Measurements from ENCODE around the gene SP1.

SP1 gene

GRCh38 chr12:53424626-53425514 is 44.9 kb downstream of the SP1 start:
- Histone ChIP-seq H3K4me1 (ENCODE audit: insufficient read depth, low read length, severe bottlenecking) (peaks cover 10% of the 10 kb centered on the region), H3K27ac (ENCODE audit: low read depth, low read length, poor library complexity, severe bottlenecking) (no peak overlapping the region), H3K36me3 (ENCODE audit: insufficient read depth, low read length) (no peaks in the 10 kb centered on the region), H3K9me3 (ENCODE audit: low read length) (no peaks in the 10 kb centered on the region), H3K79me2 (ENCODE audit: insufficient read depth, low read length) (no peaks in the 10 kb centered on the region), H4K20me1 (ENCODE audit: insufficient read depth, low read length) (no peaks in the 10 kb centered on the region), H3K9ac (ENCODE audit: low read length) (no peak overlapping the region), H3K9me2 (ENCODE audit: low read depth, low read length) (no peaks in the 10 kb centered on the region), H3K27me3 (ENCODE audit: insufficient read depth, low read length) (no peaks in the 10 kb centered on the region), H2AFZ (ENCODE audit: low read length) (no peak overlapping the region), H3K4me3 (ENCODE audit: low read depth, low read length, poor library complexity, severe bottlenecking) (no peak overlapping the region), H3K4me2 (ENCODE audit: low read length) (no peak overlapping the region), H3F3A (ENCODE audit: insufficient read depth, low read length) (no peaks in the 10 kb centered on the region)
- no peak for TF ChIP-seq EZH2 (IDR thresholded peaks at IDR 0.05; ENCODE audit: borderline replicate concordance, low read length)

GRCh38 chr12:53425515-53426150 is 45.7 kb downstream of the SP1 start:
- Histone ChIP-seq H3K36me3 (ENCODE audit: insufficient read depth, low read length) (no peaks in the 10 kb centered on the region), H4K20me1 (ENCODE audit: insufficient read depth, low read length) (no peaks in the 10 kb centered on the region), H3K9me2 (ENCODE audit: low read depth, low read length) (no peaks in the 10 kb centered on the region), H3K9me3 (ENCODE audit: low read length) (no peaks in the 10 kb centered on the region), H3F3A (ENCODE audit: insufficient read depth, low read length) (no peaks in the 10 kb centered on the region), H3K27me3 (ENCODE audit: insufficient read depth, low read length) (no peaks in the 10 kb centered on the region), H3K27ac (ENCODE audit: low read depth, low read length, poor library complexity, severe bottlenecking) (no peak overlapping the region), H3K4me2 (ENCODE audit: low read length) (no peak overlapping the region), H2AFZ (ENCODE audit: low read length) (no peak overlapping the region), H3K9ac (ENCODE audit: low read length) (no peak overlapping the region), H3K4me3 (ENCODE audit: low read depth, low read length, poor library complexity, severe bottlenecking) (no peak overlapping the region), H3K79me2 (ENCODE audit: insufficient read depth, low read length) (no peaks in the 10 kb centered on the region), H3K4me1 (ENCODE audit: insufficient read depth, low read length, severe bottlenecking) (peaks cover 9% of the 10 kb centered on the region)
- TF ChIP-seq CTCF (IDR thresholded peaks at IDR 0.05; ENCODE audit: low read length), result no peak
- no peak for TF ChIP-seq EZH2 (IDR thresholded peaks at IDR 0.05; ENCODE audit: borderline replicate concordance, low read length)

GRCh38 chr12:53427905-53428594 is 48.1 kb downstream of the SP1 start:
- H3K27me3 ChIP-seq (ENCODE audit: insufficient read depth, low read length), result no peaks in the 10 kb centered on the region
- H3K9me2 ChIP-seq (ENCODE audit: low read depth, low read length), result no peaks in the 10 kb centered on the region
- no peak for TF ChIP-seq EZH2 (IDR thresholded peaks at IDR 0.05; ENCODE audit: borderline replicate concordance, low read length)
- TF ChIP-seq CTCF (IDR thresholded peaks at IDR 0.05; ENCODE audit: low read length), result no peak
- no peak overlapping the region for H3K4me2 ChIP-seq (ENCODE audit: low read length)
- H3K4me3 ChIP-seq (ENCODE audit: low read depth, low read length, poor library complexity, severe bottlenecking), result no peak overlapping the region
- H3F3A ChIP-seq (ENCODE audit: insufficient read depth, low read length), result no peaks in the 10 kb centered on the region
- H4K20me1 ChIP-seq (ENCODE audit: insufficient read depth, low read length), result no peaks in the 10 kb centered on the region
- H3K27ac ChIP-seq (ENCODE audit: low read depth, low read length, poor library complexity, severe bottlenecking), result no peak overlapping the region
- H3K9ac ChIP-seq (ENCODE audit: low read length), result no peak overlapping the region
- H3K36me3 ChIP-seq (ENCODE audit: insufficient read depth, low read length), result no peaks in the 10 kb centered on the region; the same call in 1 of the 2 replicates
- no peaks in the 10 kb centered on the region for H3K79me2 ChIP-seq (ENCODE audit: insufficient read depth, low read length)
- no peaks in the 10 kb centered on the region for H3K9me3 ChIP-seq (ENCODE audit: low read length)
- H2AFZ ChIP-seq (ENCODE audit: low read length), result no peak overlapping the region
- no peaks in the 10 kb centered on the region for H3K4me1 ChIP-seq (ENCODE audit: insufficient read depth, low read length, severe bottlenecking)
